PC-9 (cell line): Measurements from ENCODE around the gene OR2V2.

Experiments
- CTCF ChIP-seq: fragments of 200-600 bp; sonication (generic); conservative IDR thresholded peaks from 2 replicates; pipeline ENCODE4 v1.6.1; 2017; ENCODE audit warnings: mixed run types, antibody characterized with exemption, mild to moderate bottlenecking, moderate library complexity
- EZH2 ChIP-seq: fragments of 200-600 bp; sonication (generic); IDR thresholded peaks from 2 replicates; pipeline ENCODE4 v1.8.0; 2017; ENCODE audit warnings: antibody characterized with exemption, low read depth

DNA sequence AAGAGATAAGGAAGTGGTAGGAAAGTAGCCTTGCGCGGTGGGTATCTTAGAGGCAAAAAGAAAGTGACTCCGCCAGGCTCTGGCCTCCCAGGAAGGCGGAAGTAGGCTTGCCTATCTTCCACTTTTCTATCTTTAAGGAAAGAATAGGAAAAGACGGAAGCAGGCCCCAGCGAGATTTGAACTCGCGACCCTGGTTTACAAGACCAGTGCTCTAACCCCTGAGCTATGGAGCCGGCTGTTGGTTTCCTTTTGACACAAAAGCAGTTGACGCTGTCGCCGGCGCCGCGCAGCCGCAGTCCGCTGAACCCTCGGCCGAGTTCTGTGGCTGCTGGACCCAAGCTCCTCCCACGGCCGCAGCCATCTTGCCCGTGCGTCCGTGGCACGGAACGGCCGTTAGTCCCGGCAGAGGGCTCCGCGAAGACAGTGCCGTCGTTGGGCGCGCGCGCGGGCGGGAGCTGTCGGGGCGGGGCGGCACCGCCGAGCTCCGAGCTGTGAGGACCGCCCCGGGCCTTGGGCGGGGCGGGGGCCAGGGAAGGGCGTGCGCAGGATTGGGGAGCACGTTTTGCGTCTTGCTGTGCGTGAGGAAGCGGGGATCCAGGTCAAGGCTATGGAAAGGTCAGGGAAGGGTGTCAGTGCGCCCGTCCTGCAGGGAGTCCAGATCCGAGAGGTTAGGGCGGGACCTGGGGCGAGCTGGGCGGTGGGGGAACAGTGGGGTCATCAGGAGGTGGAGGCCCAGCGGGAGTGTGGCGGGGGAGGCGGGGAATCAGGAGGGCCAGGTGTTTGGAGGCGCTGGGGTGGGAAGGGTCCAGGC, 44.3 kb downstream of the OR2V2 start:
- no peak for TF ChIP-seq CTCF
- TF ChIP-seq EZH2, result no peak
